ENCODE data around the gene RASGRF1. TPM values are rescaled to one million over a fixed set of nuclear protein-coding genes. Genes with fewer than 3 reads are reported as not detected.

RASGRF1 gene
- total RNA-seq, 1 donor from 2014 or later: not detected

DNA sequence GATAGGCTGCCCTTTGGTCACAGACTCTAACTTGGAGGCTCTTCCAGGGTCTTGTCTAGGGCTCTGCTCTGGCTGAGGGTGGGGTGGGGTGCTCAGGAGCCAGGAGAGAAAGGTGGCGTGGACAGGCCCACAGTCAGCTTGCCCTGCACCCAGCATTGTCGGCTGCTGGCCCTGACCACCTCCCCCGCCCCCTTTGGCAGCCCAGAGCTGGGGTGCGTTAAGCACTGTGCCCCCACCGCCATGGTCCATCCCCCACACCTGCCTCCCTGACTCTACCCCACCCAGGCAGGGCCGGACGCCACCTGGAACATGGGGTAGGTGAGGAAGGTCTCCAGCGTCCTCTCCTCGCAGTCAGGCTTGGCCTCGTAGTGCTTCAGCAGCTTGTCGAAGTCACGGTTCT is 58.8 kb downstream of the RASGRF1 start:
- Histone ChIP-seq H3K9me3 (replicated peaks) (peaks cover 9% of the 10 kb centered on the region), H3K36me3 (no peaks in the 10 kb centered on the region), H3K27me3 (ENCODE audit: low read depth) (peaks cover 24% of the 10 kb centered on the region), H3K27ac (replicated peaks) (no peak overlapping the region), H3K4me1 (no peaks in the 10 kb centered on the region), H3K4me3 (no peak overlapping the region)
- TF ChIP-seq, protein P1, sequence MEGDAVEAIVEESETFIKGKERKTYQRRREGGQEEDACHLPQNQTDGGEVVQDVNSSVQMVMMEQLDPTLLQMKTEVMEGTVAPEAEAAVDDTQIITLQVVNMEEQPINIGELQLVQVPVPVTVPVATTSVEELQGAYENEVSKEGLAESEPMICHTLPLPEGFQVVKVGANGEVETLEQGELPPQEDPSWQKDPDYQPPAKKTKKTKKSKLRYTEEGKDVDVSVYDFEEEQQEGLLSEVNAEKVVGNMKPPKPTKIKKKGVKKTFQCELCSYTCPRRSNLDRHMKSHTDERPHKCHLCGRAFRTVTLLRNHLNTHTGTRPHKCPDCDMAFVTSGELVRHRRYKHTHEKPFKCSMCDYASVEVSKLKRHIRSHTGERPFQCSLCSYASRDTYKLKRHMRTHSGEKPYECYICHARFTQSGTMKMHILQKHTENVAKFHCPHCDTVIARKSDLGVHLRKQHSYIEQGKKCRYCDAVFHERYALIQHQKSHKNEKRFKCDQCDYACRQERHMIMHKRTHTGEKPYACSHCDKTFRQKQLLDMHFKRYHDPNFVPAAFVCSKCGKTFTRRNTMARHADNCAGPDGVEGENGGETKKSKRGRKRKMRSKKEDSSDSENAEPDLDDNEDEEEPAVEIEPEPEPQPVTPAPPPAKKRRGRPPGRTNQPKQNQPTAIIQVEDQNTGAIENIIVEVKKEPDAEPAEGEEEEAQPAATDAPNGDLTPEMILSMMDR (IDR thresholded peaks at IDR 0.05; ENCODE audit: borderline replicate concordance): no peak
- intact Hi-C loops (cut with micrococcal nuclease): no loop called here
- no peak for DNase-seq

GRCh38 chr15:79031201-79031600 is 59.4 kb downstream of the RASGRF1 start:
- H3K4me3 ChIP-seq: no peak overlapping the region
- TF ChIP-seq, protein P1 (IDR thresholded peaks at IDR 0.05; ENCODE audit: borderline replicate concordance): no peak
- peaks cover 9% of the 10 kb centered on the region for H3K9me3 ChIP-seq (replicated peaks)
- no peak for DNase-seq
- no peaks in the 10 kb centered on the region for H3K36me3 ChIP-seq
- intact Hi-C loops (cut with micrococcal nuclease): no loop called here
- peaks cover 18% of the 10 kb centered on the region for H3K27me3 ChIP-seq (ENCODE audit: low read depth)
- H3K4me1 ChIP-seq: no peaks in the 10 kb centered on the region
- H3K27ac ChIP-seq (replicated peaks): no peak overlapping the region

DNA sequence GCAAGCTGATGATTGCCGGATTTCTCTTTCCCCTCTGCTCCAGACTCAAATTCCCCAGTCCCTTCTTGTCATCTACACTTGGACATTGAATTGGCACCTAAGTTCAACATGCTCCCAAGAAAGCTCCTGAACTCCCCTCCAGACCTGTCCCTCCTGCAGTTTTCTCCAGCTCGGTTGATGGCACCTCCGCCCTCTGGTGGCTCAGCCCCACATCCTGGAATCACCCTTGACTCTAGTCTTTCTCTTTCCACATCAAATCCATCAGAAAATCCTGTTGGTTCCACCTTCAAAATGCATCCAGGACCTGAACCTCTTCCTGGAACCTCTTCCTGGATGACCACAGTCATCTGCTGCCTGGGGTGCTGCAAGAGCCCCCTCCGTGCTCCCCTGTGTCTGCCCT is 60.1 kb downstream of the RASGRF1 start:
- no peak overlapping the region for H3K4me3 ChIP-seq
- H3K27ac ChIP-seq (replicated peaks): no peak overlapping the region
- no peaks in the 10 kb centered on the region for H3K36me3 ChIP-seq
- TF ChIP-seq, protein P1 (IDR thresholded peaks at IDR 0.05; ENCODE audit: borderline replicate concordance): no peak
- peaks cover 13% of the 10 kb centered on the region for H3K27me3 ChIP-seq (ENCODE audit: low read depth)
- H3K9me3 ChIP-seq (replicated peaks): peaks cover 9% of the 10 kb centered on the region
- no peaks in the 10 kb centered on the region for H3K4me1 ChIP-seq
- no peak for DNase-seq
- intact Hi-C loops (cut with micrococcal nuclease): no loop called here

DNA sequence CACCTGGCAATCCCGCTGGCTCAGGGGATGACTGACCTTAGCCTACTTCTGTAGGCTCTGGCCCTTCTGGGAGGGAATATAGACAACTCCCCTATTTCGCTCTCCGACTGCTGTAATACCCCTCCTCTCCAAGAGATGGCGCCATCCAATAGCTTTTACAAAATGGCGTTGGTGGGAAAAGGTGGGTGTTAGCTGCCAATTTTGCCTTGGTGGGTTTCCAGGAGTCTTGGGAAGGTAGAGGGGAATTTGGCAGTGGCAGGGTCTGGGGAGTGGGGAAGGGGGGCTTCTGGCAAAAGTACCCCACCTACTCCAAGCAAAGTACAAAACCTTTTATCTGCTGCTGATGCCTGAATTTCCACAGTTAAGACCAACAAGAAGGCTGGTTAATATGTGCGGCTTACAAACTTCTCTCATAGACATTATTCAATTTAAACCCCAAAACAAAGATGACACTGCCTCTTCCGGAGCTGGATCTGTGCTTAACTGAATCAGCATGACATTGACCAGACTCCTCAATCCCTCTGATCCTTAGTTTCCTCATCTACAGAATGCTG is 62.1 kb downstream of the RASGRF1 start:
- TF ChIP-seq, protein P1 (IDR thresholded peaks at IDR 0.05; ENCODE audit: borderline replicate concordance): peak; percentile 83
- Histone ChIP-seq H3K4me1 (no peaks in the 10 kb centered on the region), H3K27me3 (ENCODE audit: low read depth) (peaks cover 13% of the 10 kb centered on the region), H3K9me3 (replicated peaks) (no peaks in the 10 kb centered on the region), H3K4me3 (no peak overlapping the region), H3K36me3 (no peaks in the 10 kb centered on the region), H3K27ac (replicated peaks) (no peak overlapping the region)
- intact Hi-C loops (cut with micrococcal nuclease): loop anchor here (2.0 kb wide), 1 partner anchor 156 kb away; no protein-coding TSS in a partner anchor
- no peak for DNase-seq

DNA sequence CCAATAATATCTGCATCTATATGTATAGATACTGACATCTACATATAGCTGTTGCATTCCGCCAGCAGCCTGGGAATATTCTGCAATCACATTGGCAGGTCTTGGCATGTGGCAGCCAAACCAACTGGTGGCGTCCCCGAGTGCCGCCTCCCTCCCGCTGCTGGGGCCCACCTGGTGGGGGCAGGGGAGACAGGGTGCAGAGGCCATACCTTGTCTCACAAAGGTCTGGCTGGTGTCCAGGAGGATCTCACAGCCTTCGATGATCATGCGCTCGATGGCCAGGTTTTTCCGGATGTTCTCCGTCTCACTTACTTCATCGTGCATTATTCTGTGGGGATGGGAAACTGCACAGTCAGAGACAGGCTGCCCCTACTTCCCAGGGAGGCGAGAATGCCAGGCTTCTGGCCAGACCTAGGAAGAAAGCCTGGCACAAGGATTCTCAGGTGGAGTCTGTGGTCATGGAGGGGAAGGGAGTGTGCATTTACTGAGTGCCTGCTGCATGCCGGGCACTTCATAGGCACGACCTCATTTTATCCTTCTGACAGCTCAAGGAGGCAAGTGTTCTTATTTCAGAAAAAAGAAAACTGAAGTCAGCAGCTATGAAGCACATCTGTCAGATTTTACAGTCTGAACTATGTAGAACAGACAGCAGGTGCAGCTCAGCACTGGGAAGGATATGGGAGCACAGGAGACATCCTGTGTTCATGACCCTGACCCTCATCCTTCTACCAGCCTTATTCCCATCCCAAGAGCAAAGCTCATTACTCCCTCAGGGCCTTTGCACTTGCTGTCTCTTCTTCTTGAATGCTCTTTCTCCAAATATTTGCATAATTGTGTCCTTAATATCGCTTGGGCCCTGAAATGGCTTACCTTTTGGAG is 62.8 kb downstream of the RASGRF1 start:
- Histone ChIP-seq H3K27ac (replicated peaks) (no peak overlapping the region), H3K36me3 (no peaks in the 10 kb centered on the region), H3K4me1 (no peaks in the 10 kb centered on the region), H3K27me3 (ENCODE audit: low read depth) (peaks cover 6% of the 10 kb centered on the region), H3K4me3 (no peak overlapping the region), H3K9me3 (replicated peaks) (no peaks in the 10 kb centered on the region)
- TF ChIP-seq, protein P1 (IDR thresholded peaks at IDR 0.05; ENCODE audit: borderline replicate concordance): no peak
- intact Hi-C loops (cut with micrococcal nuclease): loop anchor here (2.0 kb wide), 1 partner anchor 157 kb away; no protein-coding TSS in a partner anchor
- no peak for DNase-seq

All from left ventricle myocardium inferior (tissue), 1 donor.